OCI-LY1 (cell line): ENCODE data around the gene ANKRD40CL.

ENCODE experiments used
- H2AFZ ChIP-seq: fragments of 200-600 bp; sonication (generic), shearing (Covaris generic); 2 replicates; pipeline ENCODE4 v1.6.0; 2014; ENCODE audit warnings: antibody characterized with exemption, mild to moderate bottlenecking, low read length
- H3F3A ChIP-seq: fragments of 200-600 bp; sonication (generic), shearing (Covaris generic); 2 replicates; pipeline ENCODE4 v1.6.0; 2014; ENCODE audit warnings: mild to moderate bottlenecking, antibody characterized with exemption, low read length, moderate library complexity; ENCODE audit not compliant: insufficient read depth
- H3K27ac ChIP-seq: fragments of 200-600 bp; sonication (generic); 2 replicates; pipeline ENCODE4 v1.5.1; 2014; ENCODE audit warnings: low read length, mixed run types, mild to moderate bottlenecking, low read depth; ENCODE audit not compliant: poor library complexity, severe bottlenecking
- H3K27me3 ChIP-seq: fragments of 200-600 bp; sonication (generic); 2 replicates; pipeline ENCODE4 v1.6.0; 2014; ENCODE audit warnings: antibody characterized with exemption, mild to moderate bottlenecking, low read length, moderate library complexity; ENCODE audit not compliant: insufficient read depth
- H3K36me3 ChIP-seq: fragments of 200-600 bp; sonication (generic); 2 replicates; pipeline ENCODE4 v1.6.1; 2014; ENCODE audit warnings: mild to moderate bottlenecking, antibody characterized with exemption, low read length, moderate library complexity, mixed read lengths; ENCODE audit not compliant: insufficient read depth
- H3K4me1 ChIP-seq: fragments of 200-600 bp; sonication (generic); 2 replicates; pipeline ENCODE4 v1.5.1; 2014; ENCODE audit warnings: mild to moderate bottlenecking, low read length, moderate library complexity; ENCODE audit not compliant: insufficient read depth, severe bottlenecking
- H3K4me2 ChIP-seq: fragments of 200-600 bp; sonication (generic), shearing (Covaris generic); 2 replicates; pipeline ENCODE4 v1.6.1; 2014; ENCODE audit warnings: low read length
- H3K4me3 ChIP-seq: fragments of 200-600 bp; sonication (generic); 2 replicates; pipeline ENCODE4 v1.5.1; 2014; ENCODE audit warnings: low read length, low read depth, mild to moderate bottlenecking, mixed read lengths; ENCODE audit not compliant: poor library complexity, severe bottlenecking
- H3K79me2 ChIP-seq: fragments of 200-600 bp; shearing (Covaris generic); 2 replicates; pipeline ENCODE4 v1.6.1; 2016; ENCODE audit warnings: mixed run types, low read length, mixed read lengths; ENCODE audit not compliant: insufficient read depth
- H3K9ac ChIP-seq: fragments of 200-600 bp; sonication (generic), shearing (Covaris generic); 2 replicates; pipeline ENCODE4 v1.6.1; 2014; ENCODE audit warnings: mild to moderate bottlenecking, low read length, mixed read lengths
- H3K9me2 ChIP-seq: fragments of 200-600 bp; sonication (generic), shearing (Covaris generic); 2 replicates; pipeline ENCODE4 v1.6.1; 2014; ENCODE audit warnings: low read depth, mild to moderate bottlenecking, low read length, mixed read lengths
- H3K9me3 ChIP-seq: fragments of 200-600 bp; shearing (Covaris generic); 2 replicates; pipeline ENCODE4 v1.6.1; 2014; ENCODE audit warnings: low read length, mixed read lengths
- H4K20me1 ChIP-seq: fragments of 200-600 bp; sonication (generic), shearing (Covaris generic); 2 replicates; pipeline ENCODE4 v1.6.0; 2016; ENCODE audit warnings: mild to moderate bottlenecking, low read length; ENCODE audit not compliant: insufficient read depth
- EZH2 ChIP-seq: fragments of 200-600 bp; sonication (generic), shearing (Covaris generic); IDR thresholded peaks from 2 replicates; pipeline ENCODE4 v1.8.0; 2017; ENCODE audit warnings: borderline replicate concordance, mixed run types, mild to moderate bottlenecking, antibody characterized with exemption, low read length, moderate library complexity, mixed read lengths
- TF ChIP-seq, protein P1 (sequence below): fragments of 200-600 bp; sonication (generic), shearing (Covaris generic); IDR thresholded peaks from 2 replicates; pipeline ENCODE4 v1.5.1; 2017; ENCODE audit warnings: mild to moderate bottlenecking, antibody characterized with exemption, low read length, moderate library complexity, mixed read lengths

The ANKRD40CL gene

DNA sequence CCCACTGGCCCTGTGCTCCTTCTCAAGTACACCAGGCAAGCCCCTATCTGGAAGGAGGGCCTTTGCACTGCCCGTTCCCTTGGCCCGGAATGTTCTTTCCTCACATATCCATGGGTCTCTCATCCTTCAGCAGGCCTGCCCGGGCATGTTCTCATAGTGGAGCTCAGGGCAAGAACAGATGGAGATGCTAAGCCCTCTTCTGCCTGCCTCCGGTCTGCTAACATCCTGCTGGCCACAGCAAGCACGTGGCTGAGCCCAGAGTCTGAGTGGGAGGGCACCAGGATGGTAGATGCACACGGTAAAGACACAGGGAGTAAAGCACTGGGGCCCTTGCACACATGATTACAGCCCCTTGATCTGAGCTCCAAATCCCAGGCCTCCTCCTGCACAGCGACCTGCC, 19.8 kb upstream of the ANKRD40CL start:
- Histone ChIP-seq H3F3A (no peaks in the 10 kb centered on the region), H3K36me3 (no peaks in the 10 kb centered on the region), H3K4me3 (no peak overlapping the region), H3K79me2 (no peaks in the 10 kb centered on the region), H3K9ac (no peak overlapping the region), H3K27me3 (0 out of 2 replicates have a peak, but pooled peaks cover 2% of the 10 kb centered on the region), H3K4me1 (no peaks in the 10 kb centered on the region), H3K4me2 (no peak overlapping the region), H2AFZ (no peak overlapping the region), H3K9me3 (no peaks in the 10 kb centered on the region), H3K27ac (no peak overlapping the region), H4K20me1 (no peaks in the 10 kb centered on the region), H3K9me2 (no peaks in the 10 kb centered on the region)
- TF ChIP-seq, protein P1, sequence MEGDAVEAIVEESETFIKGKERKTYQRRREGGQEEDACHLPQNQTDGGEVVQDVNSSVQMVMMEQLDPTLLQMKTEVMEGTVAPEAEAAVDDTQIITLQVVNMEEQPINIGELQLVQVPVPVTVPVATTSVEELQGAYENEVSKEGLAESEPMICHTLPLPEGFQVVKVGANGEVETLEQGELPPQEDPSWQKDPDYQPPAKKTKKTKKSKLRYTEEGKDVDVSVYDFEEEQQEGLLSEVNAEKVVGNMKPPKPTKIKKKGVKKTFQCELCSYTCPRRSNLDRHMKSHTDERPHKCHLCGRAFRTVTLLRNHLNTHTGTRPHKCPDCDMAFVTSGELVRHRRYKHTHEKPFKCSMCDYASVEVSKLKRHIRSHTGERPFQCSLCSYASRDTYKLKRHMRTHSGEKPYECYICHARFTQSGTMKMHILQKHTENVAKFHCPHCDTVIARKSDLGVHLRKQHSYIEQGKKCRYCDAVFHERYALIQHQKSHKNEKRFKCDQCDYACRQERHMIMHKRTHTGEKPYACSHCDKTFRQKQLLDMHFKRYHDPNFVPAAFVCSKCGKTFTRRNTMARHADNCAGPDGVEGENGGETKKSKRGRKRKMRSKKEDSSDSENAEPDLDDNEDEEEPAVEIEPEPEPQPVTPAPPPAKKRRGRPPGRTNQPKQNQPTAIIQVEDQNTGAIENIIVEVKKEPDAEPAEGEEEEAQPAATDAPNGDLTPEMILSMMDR: no peak
- no peak for TF ChIP-seq EZH2

DNA sequence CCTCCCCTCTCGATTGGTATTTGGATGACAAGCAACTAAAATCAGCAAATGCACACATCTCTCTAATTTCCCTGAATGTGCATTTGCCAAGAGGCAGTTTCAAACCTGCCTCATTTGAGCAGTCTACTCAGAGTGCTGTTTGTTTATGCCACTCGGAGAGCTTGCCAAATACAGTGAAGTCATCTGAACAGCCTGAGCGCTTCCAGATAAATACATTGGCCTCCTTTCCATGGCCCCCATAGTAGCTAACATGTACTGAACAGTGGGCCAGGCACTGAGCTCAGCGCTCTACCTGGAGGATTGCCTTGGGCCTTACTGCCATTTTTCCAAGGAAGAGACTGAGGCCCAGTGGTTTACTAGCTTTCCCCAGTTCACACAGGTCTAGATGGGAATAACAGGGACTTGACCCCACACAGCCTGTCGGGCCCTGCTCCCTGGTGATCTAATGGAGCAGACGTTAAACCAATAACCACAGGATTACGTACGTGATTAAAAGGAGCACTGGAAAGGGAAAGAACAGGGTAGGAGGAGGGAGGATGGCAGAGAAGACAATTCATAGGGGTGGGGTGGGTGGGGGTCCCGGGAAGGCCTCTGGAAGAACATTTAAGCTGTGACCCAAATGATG, 18.7 kb upstream of the ANKRD40CL start:
- H3K9me2 ChIP-seq: no peaks in the 10 kb centered on the region
- H3K9ac ChIP-seq: no peak overlapping the region
- no peaks in the 10 kb centered on the region for H3K79me2 ChIP-seq
- H3K27me3 ChIP-seq: no peaks in the 10 kb centered on the region
- TF ChIP-seq EZH2: no peak
- TF ChIP-seq, protein P1: no peak
- H3K4me2 ChIP-seq: no peak overlapping the region
- no peaks in the 10 kb centered on the region for H3K9me3 ChIP-seq
- no peaks in the 10 kb centered on the region for H3K4me1 ChIP-seq
- no peak overlapping the region for H3K27ac ChIP-seq
- no peaks in the 10 kb centered on the region for H3F3A ChIP-seq
- H2AFZ ChIP-seq: no peak overlapping the region
- no peak overlapping the region for H3K4me3 ChIP-seq
- no peaks in the 10 kb centered on the region for H4K20me1 ChIP-seq
- H3K36me3 ChIP-seq: no peaks in the 10 kb centered on the region

DNA sequence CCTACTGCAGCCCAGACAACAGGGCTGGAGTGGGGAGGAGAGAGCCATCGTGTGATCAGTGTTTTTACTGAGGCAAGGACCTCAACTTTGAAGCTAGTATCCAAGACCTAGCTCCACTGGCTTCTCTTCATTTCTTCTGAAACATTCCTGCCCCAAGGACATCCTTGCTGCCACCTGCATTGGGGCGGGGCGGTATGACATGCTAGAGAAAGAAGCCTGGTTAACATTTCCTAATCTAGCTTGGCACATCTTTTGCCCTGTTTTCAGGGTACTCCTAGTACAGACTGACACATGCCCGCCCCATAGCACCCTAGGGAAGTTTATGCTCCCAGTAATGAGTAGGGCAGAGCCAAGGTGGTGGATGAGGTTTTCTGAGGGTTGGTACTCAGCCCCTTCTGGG, 17.8 kb upstream of the ANKRD40CL start:
- H3K36me3 ChIP-seq: no peaks in the 10 kb centered on the region
- TF ChIP-seq EZH2: no peak
- TF ChIP-seq, protein P1: no peak
- H3K4me3 ChIP-seq: no peak overlapping the region
- H4K20me1 ChIP-seq: no peaks in the 10 kb centered on the region
- no peaks in the 10 kb centered on the region for H3K79me2 ChIP-seq
- no peaks in the 10 kb centered on the region for H3K4me1 ChIP-seq
- H3K4me2 ChIP-seq: no peak overlapping the region
- H3K9me3 ChIP-seq: no peaks in the 10 kb centered on the region
- no peak overlapping the region for H3K27ac ChIP-seq
- H3F3A ChIP-seq: no peaks in the 10 kb centered on the region
- H3K9me2 ChIP-seq: no peaks in the 10 kb centered on the region
- H2AFZ ChIP-seq: no peak overlapping the region
- H3K27me3 ChIP-seq: no peaks in the 10 kb centered on the region
- H3K9ac ChIP-seq: no peak overlapping the region
